NOMO-1 treated with DMSO at 0.1 percent for 48 hours (cell line): Measurements from ENCODE around the gene PTH2.
"Not testable (repeated sequence)": the region's sequence is repeated elsewhere in the genome, so short reads cannot be mapped to it uniquely, and the experiment has no call there.

Experiments used
- DNase-seq: peaks from one replicate; lab custom pipeline; 2025; ENCODE audit not compliant: unreplicated experiment; lab: John Stamatoyannopoulos, UW

The PTH2 gene, protein sequence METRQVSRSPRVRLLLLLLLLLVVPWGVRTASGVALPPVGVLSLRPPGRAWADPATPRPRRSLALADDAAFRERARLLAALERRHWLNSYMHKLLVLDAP

DNA sequence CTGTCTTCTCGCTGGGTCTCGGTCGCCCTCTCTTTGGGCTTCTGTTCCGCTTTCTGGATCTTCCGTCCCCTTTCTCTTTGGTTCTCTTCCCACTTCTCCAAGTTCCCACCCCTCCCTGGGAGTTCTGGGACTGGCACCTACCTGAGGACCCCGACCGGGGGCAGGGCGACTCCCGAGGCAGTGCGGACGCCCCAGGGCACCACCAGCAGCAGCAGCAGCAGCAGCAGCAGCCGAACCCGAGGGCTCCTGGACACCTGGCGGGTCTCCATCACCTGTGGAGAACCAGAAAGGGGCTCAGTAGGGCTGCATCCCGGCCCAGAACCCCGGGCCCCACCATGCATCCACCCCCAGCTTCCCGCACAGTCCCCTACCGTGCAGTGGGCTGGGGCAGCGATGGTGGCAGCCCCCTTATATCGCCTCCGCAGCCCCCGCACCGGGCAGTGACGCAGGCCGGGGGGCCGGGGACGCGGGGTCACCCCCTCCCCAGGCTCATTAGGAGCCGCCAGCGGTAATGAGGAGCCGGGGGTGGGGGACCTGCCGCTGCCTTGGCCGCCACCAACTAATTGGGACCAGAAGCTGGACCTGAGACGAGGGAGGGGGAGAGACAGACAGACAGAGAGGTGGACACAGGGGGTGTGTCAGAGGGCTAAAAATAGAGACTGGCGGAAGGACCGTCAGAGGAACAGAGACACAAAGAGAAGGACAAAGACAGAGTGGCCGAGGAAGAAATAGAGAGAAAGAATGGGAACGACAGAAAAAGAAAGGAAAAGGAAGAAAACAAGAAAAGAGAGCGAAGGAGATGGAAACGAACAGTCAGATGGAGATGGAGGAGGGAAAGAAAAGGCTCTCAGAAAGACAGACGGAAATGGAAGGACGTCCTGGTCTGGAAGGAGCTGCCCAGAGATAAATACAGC, at the start of gene PTH2:
PTH2 (minus strand) TSS at position 371 of the 914 bp plus-strand sequence; CDS start at position 269, 102 bp downstream.
- DNase-seq: no peak

DNA sequence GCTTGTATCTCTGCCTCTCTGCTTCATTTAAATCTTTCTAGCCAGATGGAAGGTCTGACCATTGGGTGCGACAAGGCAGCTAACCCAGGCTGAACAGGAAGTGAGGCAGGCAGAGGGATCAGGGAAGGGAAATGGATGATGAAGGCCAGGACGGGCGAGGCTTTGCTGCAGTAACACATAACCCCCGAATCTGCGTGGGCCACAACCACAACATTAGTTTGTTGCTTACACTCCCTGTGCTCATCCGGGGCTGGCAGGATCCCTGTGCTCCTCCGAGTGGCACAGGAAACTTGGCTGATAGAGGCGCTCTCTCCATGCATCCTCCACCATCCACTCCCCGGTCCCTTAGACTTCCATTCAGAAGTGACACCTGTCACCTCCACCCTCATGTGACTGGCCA, 49.7 kb upstream of the PTH2 start:
- DNase-seq: no peak

DNA sequence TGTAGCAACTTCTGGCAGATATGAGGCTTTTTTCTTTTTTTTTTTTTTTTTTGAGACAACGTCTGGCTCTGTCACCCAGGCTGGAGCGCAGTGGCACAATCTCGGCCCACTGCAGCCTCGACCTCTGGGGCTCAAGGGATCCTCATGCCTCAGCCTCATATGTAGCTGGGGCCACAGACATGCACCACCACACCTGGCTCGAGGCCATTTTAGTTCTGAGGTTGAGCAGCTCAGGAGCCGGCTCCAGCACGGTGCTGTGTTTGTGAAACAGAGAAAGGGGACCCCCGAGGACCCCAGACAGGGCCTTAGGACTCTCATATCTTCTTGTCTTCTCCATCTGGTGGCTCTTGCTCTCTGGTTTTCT, 47.4 kb upstream of the PTH2 start:
- DNase-seq: no peak

DNA sequence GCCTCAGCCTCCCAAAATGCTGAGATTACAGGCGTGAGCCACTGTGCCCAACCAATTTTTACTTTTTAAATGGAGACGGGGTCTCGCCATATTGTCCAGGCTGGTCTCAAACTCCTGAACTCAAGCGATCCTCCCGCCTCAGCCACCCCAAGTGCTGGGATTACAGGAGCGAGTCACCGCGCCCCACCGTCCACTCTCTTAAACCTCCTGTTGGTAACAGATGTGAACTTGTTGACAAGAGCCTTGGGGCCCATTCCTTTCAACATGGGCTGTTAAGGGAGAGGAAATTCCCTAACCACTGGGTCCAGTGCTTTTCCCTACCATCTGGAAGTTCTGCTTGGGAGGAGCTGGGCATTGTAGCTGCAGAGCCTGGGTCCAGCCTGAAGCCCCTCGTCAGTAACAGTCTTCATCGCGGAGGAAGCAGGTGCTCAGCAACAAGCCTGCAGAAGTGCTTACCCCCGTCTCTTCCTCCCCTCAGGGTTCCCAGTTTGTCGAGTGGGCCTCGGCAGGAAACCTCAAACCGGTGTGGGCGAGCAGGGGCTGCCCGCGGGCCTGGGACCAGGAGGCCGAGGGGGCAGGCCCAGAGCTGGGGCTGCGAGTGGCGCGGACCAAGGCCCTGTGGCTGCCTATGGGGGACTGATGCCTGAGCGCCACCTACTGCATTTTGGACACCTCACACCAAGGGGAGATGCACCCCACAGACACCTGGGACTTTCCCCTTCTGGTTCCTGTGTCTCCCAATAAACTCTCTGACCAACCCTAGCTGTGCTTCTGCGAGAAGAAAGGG, 46.8 kb upstream of the PTH2 start:
- no peak for DNase-seq

DNA sequence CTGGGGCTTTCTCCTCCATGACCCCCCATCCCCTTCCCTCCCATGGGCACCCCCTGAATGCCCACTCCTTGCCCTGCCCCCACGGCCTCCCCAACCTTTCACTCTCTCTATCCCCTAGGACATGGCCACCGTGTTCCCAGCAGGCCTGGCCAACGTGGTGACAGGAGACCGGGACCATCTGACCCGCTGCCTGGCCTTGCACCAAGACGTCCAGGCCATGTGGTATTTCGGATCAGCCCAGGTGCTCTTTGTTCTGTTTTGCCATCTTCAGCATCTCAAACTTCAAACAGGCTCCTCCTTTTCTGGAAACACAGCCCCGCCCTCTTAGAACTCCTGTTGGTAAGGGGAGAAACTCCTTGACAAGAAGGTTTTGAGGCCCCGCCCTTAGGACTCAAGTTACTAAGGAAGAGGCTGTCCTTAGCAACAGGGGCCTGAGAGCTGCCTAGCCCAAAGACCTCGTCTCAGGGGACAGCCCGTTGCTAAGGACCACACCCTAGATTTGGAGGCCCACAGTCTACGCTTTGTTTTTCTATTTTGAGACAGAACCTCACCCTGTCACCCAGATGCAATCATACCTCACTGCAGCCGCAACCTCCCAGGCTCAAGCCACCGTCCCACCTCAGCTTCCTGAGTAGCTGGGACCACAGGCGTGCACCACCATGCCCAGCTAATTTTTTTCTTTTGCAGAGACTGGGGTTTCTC, 45.7 kb upstream of the PTH2 start:
- peak; percentile 78 for DNase-seq

DNA sequence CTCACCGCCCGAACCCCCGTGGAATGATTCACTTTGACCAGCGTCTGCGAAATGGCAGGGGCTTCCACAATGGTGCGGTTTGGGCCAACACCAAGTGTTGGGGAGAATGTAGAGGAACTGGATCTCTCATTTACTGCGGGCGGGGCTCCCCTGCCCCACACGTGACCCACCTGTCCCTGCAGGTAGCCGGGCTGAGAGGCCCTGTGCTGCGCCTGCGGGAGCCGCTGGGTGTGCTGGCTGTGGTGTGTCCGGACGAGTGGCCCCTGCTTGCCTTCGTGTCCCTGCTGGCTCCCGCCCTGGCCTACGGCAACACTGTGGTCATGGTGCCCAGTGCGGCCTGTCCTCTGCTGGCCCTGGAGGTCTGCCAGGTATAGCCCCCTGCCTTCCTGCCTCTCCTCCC, 45.0 kb upstream of the PTH2 start:
- DNase-seq: no peak

DNA sequence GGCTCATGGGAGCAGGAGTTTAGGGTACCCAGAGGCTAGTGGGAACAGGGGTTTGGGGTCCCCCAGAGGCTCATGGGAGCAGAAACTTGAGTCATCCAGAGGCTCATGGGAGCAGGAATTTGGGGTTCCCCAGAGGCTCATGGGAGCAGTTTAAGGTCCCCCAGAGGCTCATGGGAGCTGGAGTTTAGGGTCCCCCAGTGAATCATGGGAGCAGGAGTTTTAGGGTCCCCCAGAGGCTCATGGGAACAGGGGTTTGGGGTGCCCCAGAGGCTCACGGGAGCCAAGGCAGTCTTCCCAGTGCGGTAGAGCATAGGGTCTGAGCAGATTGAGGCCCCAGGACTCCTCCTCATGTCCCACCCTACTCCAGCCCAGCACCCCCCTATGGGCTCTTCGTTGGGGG, 42.1 kb upstream of the PTH2 start:
- no peak for DNase-seq

DNA sequence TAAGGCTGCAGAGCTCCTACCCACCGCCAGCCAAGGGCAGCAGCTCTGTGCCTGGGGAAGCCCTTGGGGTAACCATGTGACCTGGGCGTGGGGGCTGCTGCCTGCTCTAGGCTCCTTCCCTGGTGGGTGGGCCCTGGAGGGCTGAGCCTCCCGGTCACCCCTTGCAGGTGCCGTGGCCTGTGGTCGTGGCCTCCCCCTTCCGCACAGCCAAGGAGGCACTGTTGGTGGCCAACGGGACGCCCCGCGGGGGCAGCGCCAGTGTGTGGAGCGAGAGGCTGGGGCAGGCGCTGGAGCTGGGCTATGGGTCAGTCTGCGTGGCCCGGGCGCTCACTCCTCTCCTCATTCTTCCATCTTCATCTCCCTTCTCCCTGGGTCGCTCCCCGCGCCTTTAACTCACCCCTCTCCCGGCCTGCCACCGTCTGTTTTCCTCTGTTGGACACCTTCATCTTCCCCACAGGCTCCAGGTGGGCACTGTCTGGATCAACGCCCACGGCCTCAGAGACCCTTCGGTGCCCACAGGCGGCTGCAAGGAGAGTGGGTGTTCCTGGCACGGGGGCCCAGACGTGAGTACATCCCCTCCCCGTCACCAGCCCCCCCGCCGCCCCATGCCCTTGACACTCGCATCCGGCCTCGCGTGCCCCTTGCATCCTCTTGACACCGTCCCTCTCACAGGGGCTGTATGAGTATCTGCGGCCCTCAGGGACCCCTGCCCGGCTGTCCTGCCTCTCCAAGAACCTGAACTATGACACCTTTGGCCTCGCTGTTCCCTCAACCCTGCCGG, 40.9 kb upstream of the PTH2 start:
- no peak for DNase-seq

DNA sequence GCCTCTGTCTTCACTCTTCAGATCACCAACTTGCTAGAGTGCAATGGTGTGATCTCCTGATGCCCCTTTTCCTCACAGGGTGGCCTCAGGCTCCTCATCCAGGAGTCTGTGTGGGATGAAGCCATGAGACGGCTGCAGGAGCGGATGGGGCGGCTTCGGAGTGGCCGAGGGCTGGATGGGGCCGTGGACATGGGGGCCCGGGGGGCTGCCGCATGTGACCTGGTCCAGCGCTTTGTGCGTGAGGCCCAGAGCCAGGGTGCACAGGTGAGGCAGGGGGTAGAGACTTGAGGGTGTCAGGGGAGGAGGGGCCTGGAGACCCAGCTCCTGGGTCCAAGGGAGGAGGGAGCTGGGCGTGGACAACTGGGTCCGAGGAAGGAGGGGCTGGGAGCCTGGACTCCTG, 39.3 kb upstream of the PTH2 start:
- DNase-seq: no peak

DNA sequence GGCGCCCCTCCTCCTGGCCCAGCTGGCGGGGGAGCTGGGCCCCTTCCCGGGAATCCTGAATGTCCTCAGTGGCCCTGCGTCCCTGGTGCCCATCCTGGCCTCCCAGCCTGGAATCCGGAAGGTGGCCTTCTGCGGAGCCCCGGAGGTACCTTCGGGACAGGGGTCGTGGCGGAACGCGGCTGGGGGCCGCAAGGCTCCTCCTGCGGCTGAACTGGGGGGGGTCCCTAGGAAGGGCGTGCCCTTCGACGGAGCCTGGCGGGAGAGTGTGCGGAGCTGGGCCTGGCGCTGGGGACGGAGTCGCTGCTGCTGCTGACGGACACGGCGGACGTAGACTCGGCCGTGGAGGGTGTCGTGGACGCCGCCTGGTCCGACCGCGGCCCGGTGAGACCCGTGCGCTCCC, 38.4 kb upstream of the PTH2 start:
- DNase-seq: no peak

DNA sequence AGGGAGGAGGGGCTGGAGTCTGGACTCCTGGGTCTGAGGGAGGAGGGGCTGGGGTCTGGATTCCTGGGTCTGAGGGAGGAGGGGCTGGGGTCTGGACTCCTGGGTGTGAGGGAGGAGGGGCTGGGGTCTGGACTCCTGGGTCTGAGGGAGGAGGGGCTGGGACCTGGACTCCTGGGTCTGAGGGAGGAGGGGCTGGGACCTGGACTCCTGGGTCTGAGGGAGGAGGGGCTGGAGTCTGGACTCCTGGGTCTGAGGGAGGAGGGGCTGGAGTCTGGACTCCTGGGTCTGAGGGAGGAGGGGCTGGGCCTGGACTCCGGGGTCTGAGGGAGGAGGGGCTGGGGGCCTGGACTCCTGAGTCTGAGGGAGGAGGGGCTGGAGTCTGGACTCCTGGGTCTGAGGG, 37.9 kb upstream of the PTH2 start:
- DNase-seq: not testable (repeated sequence)

DNA sequence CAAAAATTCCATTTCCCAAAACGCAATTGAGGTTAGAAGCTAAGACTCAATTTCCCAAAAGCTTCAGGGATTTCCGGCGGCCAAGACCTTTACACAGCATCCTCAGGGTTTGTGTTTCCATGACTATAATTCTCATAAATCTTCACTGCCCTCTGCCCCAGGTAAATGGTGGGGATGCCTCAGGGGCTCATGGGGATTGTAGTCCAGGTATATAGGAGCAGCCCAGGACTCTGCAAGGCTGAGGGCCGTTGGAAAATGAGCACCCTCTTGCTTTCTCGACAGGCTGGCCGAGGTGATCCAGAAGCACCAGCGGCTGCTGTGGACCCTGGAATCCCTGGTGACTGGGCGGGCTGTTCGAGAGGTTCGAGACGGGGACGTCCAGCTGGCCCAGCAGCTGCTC, 36.1 kb upstream of the PTH2 start:
- no peak for DNase-seq

DNA sequence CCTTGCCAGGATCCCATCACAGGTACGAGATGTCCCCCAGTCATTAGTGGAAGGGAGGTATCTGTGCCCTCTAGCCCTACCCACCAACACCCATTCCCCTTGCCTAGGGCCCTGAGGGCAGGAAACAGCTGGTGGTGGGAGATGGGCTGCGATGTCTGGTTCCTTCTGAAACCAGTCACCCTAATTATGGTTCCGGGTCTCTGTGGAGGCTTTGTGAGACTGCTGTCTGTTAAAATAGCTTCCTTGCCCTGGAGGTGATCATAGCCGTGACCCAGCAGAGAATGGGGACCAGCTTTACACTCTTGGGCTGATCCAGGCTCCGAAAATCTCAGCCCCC, 35.3 kb upstream of the PTH2 start:
- DNase-seq: no peak

DNA sequence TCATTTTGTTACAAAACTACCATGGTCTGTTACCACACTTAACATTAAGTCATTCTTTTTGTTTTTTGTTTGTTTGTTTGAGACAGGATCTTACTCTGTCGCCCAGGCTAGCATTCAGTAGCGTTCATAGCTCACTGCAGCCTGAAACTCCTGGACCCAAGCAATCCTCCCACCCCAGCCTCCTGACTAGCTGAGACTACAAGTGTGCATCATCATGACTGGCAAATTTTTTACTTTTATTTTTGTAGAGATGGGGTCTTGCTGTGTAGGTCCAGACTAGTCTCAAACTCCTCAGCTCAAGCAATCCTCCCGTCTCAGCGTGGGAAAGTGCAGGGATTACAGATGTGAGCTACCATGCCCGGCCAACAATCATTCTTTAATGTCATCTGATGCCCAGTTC, 33.1 kb upstream of the PTH2 start:
- DNase-seq: no peak

DNA sequence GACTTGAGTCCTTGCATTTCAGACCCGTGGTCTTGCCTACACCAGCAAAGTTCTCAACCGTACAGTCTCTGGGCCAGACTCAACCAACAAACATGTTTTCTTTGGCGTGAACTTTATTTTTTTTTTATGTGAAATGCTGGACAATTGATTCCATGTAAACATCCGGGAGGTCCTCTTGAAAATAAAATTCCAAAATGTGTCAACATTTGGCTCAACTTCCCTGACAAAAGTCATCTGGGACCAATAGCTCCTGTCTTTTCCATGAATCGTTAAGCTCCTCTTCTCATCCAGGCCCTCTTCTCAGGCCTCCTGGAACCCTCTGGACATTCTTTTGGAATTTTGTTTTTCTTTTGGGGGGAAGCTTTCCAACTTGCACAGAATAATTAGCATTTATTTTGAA, 32.5 kb upstream of the PTH2 start:
- no peak for DNase-seq

DNA sequence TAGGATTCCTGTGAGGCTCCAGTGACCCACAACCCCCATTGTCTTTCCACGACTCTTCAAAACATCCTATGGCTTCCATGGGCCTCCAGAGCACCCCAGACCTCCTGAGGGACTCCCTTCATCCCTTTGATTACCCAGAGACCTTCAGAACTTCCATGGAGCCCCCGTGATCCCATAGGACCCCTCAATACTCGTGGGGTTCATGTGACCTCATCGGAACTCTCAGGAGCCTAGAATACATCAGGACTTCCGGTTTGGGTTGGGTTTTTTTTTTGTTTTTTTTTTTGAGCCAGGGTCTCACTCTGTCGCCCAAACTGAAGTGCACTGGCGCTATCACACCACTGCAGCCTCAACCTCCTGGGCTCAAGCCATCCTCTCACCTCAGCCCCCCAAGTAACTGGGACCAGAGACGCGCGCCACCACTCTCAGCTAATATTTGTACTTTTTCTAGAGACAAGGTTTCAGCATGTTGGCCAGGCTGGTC, 30.6 kb upstream of the PTH2 start:
- DNase-seq: no peak

DNA sequence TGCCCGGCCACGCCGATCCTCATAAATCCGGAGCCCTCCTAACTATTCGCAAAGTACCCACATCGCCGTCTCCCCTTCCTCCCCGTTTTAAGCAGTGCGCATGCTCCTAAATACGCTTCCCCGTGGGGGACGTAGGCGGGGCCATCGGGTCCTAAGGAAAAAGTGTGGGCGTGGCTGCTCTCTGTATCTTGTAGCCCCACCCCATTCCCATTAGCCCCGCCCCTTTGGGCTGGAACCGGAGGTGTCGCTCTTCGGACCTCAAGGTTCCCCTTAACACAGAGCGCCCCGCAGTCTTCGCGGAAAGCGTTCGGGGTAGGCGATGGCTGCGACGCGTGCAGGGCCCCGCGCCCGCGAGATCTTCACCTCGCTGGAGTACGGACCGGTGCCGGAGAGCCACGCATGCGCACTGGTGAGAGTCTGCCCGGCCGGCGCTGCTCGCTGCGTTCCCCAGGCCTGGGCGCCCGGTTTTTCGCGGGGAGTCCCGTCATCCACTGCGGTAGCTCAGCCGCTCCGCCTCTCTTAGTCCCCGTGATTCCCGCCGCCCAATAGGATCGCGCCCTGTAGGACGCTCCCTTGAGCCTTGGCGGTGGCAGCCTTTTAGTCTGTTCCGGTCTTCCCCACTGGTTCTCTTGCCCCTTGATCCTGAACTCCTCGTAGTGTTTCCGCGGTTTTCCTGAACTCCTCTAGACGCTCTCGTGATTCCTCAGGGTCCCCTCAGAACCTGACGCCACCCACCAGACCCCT, 29.9 kb upstream of the PTH2 start, which contains the start of gene ALDH16A1:
ALDH16A1 (plus strand) TSS at position 213 of the 744 bp plus-strand sequence; CDS start at position 320, 107 bp downstream.
- peak; percentile 97 for DNase-seq

DNA sequence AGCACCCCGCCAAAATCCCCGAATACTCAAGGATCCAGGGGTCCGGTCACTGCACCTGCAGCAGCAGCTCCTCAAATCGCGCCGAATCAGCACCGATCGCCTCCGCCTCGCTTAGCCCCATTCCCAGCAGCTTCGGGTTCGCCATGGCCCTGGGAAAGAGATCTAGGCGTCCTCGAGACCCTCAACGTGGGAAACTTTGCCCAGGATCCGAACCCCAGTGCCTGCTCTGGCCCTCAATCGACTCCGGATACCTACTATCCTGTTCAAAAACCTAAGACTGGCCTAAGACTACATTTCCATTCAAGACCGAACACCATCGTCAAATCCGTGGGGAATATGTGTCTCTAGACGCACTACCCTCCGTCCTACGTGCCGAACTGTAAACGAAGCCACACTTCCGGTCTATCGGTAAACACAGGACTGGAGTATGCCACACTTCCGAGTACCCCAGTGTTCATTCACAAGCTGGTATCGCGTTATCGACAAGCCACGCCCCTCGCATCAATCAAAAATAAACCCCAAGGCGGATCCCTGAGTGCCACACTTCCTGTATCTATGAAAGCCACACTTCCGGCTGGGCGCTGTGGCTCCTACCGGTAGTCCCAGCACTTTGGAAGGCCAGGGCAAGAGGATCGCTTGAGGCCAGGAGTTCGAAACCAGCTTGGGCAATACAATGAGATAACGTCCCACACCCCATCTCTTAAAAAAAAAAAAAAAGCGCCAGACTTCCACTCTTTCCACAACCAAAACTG, 28.4 kb upstream of the PTH2 start, which contains the start of gene PIH1D1:
PIH1D1 (minus strand) TSS at position 385 of the 752 bp plus-strand sequence; CDS start at position 145, 240 bp downstream.
- peak; percentile 99 for DNase-seq

DNA sequence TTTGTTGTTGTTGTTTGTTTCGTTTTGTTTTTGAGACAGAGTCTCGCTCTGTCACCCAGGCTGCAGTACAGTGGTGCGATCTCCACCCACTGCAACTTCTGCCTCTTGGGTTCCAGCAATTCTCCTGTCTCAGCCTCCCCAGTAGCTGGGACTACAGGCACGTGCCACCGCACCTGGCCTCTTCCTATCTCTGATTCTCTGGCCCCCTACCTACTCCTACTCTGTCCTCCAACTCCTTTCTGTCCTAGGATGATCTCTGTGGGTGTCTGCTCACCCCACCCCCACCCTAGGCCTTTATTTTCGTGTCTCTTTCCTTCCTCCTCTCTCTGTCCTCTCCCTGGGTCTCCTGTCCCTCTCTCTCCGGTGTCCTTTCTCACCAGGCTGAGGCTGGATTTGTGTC, 27.2 kb upstream of the PTH2 start:
- no peak for DNase-seq
